ENCODE results near the gene LYPLAL1.
"Not testable (repeated sequence)": the region's sequence is repeated elsewhere in the genome, so short reads cannot be mapped to it uniquely, and the experiment has no call there.

Gene LYPLAL1

GRCh38 chr1:219171192-219171935, 2.3 kb upstream of the LYPLAL1 start:
- DNase-seq: no peak

- DNase-seq: no peak
Measured at GRCh38 chr1:219172821-219173220, 857 bp upstream of the LYPLAL1 start.

GRCh38 chr1:219173434-219173757, 282 bp upstream of the LYPLAL1 start:
- no peak for DNase-seq

GRCh38 chr1:219174460-219175211, 958 bp downstream of the LYPLAL1 start:
- peak; percentile 94 for DNase-seq

- no peak for DNase-seq
Measured at GRCh38 chr1:219175212-219175564, 1.5 kb downstream of the LYPLAL1 start.

GRCh38 chr1:219176168-219176567, 2.5 kb downstream of the LYPLAL1 start:
- DNase-seq: no peak

GRCh38 chr1:219177363-219177762, 3.7 kb downstream of the LYPLAL1 start:
- DNase-seq: no peak

- no peak for DNase-seq
Measured at GRCh38 chr1:219177940-219178339, 4.3 kb downstream of the LYPLAL1 start.

- peak; percentile 55 for DNase-seq
Measured at GRCh38 chr1:219179293-219179692, 5.6 kb downstream of the LYPLAL1 start.

GRCh38 chr1:219184337-219184736, 10.7 kb downstream of the LYPLAL1 start:
- DNase-seq: no peak

GRCh38 chr1:219185486-219186117, 11.9 kb downstream of the LYPLAL1 start:
- DNase-seq: peak; percentile 26

GRCh38 chr1:219188331-219188803, 14.7 kb downstream of the LYPLAL1 start:
- DNase-seq: no peak

GRCh38 chr1:219189021-219189824, 15.5 kb downstream of the LYPLAL1 start:
- DNase-seq: peak; percentile 65

- DNase-seq: no peak
Measured at GRCh38 chr1:219189952-219190351, 16.3 kb downstream of the LYPLAL1 start.

GRCh38 chr1:219190605-219191004, 16.9 kb downstream of the LYPLAL1 start:
- DNase-seq: no peak

GRCh38 chr1:219195833-219196232, 22.2 kb downstream of the LYPLAL1 start:
- DNase-seq: not testable (repeated sequence)

- DNase-seq: no peak
Measured at GRCh38 chr1:219201656-219202055, 28.0 kb downstream of the LYPLAL1 start.

- no peak for DNase-seq
Measured at GRCh38 chr1:219202567-219202966, 28.9 kb downstream of the LYPLAL1 start.

- DNase-seq: no peak
Measured at GRCh38 chr1:219206350-219206749, 32.7 kb downstream of the LYPLAL1 start.

GRCh38 chr1:219209578-219209977, 35.9 kb downstream of the LYPLAL1 start:
- no peak for DNase-seq

- peak; percentile 20 for DNase-seq
Measured at GRCh38 chr1:219210067-219210466, 36.4 kb downstream of the LYPLAL1 start.

GRCh38 chr1:219215477-219215876, 41.8 kb downstream of the LYPLAL1 start:
- DNase-seq: no peak

- peak; percentile 6 for DNase-seq
Measured at GRCh38 chr1:219220945-219221344, 47.3 kb downstream of the LYPLAL1 start.
